GM19238 (cell line): ENCODE results near the gene TNFRSF11A.

ENCODE experiments used
- DNase-seq: peaks from one replicate; pipeline ENCODE4 v3.0.0; 2011; ENCODE audit warnings: low spot score; ENCODE audit not compliant: insufficient read length

Gene TNFRSF11A

GRCh38 chr18:62324181-62324828, 805 bp upstream of the TNFRSF11A start:
- no peak for DNase-seq

- DNase-seq = peak; percentile 30
Observed at GRCh38 chr18:62325806-62326645, 916 bp downstream of the TNFRSF11A start.

- DNase-seq = no peak
Observed at GRCh38 chr18:62326646-62327348, 1.7 kb downstream of the TNFRSF11A start.

GRCh38 chr18:62327977-62328376, 2.9 kb downstream of the TNFRSF11A start:
- no peak for DNase-seq

GRCh38 chr18:62328586-62329525, 3.7 kb downstream of the TNFRSF11A start:
- no peak for DNase-seq

- DNase-seq = no peak
Observed at GRCh38 chr18:62329691-62330454, 4.8 kb downstream of the TNFRSF11A start.

GRCh38 chr18:62330650-62331049, 5.5 kb downstream of the TNFRSF11A start:
- no peak for DNase-seq

- DNase-seq = no peak
Observed at GRCh38 chr18:62331581-62332356, 6.7 kb downstream of the TNFRSF11A start.

GRCh38 chr18:62332431-62332830, 7.3 kb downstream of the TNFRSF11A start:
- no peak for DNase-seq

GRCh38 chr18:62332964-62333695, 8.0 kb downstream of the TNFRSF11A start:
- no peak for DNase-seq

- no peak for DNase-seq
Observed at GRCh38 chr18:62334120-62334519, 9.0 kb downstream of the TNFRSF11A start.

GRCh38 chr18:62335494-62335893, 10.4 kb downstream of the TNFRSF11A start:
- DNase-seq = no peak

- DNase-seq = no peak
Observed at GRCh38 chr18:62336618-62337017, 11.5 kb downstream of the TNFRSF11A start.

GRCh38 chr18:62337336-62337735, 12.2 kb downstream of the TNFRSF11A start:
- DNase-seq = no peak

GRCh38 chr18:62338446-62339105, 13.5 kb downstream of the TNFRSF11A start:
- no peak for DNase-seq

- DNase-seq = no peak
Observed at GRCh38 chr18:62339106-62339988, 14.2 kb downstream of the TNFRSF11A start.

GRCh38 chr18:62340996-62341395, 15.9 kb downstream of the TNFRSF11A start:
- DNase-seq = no peak
